ENCODE measurements around the gene COBLL1. TPM values are rescaled to one million over a fixed set of nuclear protein-coding genes. Genes with fewer than 3 reads are reported as not detected.

Gene COBLL1
- total RNA-seq, 1 experiment from 2014 or later, result 4.4 TPM

- no TSS peak for BruUV-seq (replicated peaks)
- TF ChIP-seq TCF7L2 (IDR thresholded peaks at IDR 0.05; ENCODE audit: low read depth, low read length), result no peak
- no peak for TF ChIP-seq REST (IDR thresholded peaks at IDR 0.05; ENCODE audit: insufficient read depth in 1 of 2, low read depth in 2 of 2, low read length in 1 of 2)
- TF ChIP-seq CTCF (IDR thresholded peaks at IDR 0.05), result peak; percentile 66; the same call in 1 of the 2 replicates
- no peak for TF ChIP-seq POLR2AphosphoS5 (IDR thresholded peaks at IDR 0.05; ENCODE audit: low read depth, low read length)
- no peak for TF ChIP-seq SIN3A (IDR thresholded peaks at IDR 0.05; ENCODE audit: borderline replicate concordance, insufficient read depth, low read depth, low read length)
- in situ Hi-C loops (cut with HindIII; ENCODE audit: low pct_unique_long_range_greater_than_20kb, low sequenced_read_pairs) (no loop called here), intact Hi-C loops (cut with micrococcal nuclease; ENCODE audit: unreplicated experiment) (no loop called here)
- no peak overlapping the region for H3K4me3 ChIP-seq (ENCODE audit: low read depth in 2 of 2, low read length in 2 of 2)
- no peak overlapping the region for H3K27ac ChIP-seq (ENCODE audit: low read length)
- no peaks in the 10 kb centered on the region for H3K9me3 ChIP-seq (ENCODE audit: control insufficient read depth, insufficient read depth, low read depth, low read length)
- ATAC-seq (no peak; the same call in 1 of the 2 replicates), DNase-seq (ENCODE audit: low read depth, low spot score) (no peak)
- H3K36me3 ChIP-seq (ENCODE audit: control insufficient read depth, insufficient read depth, low read length), result no peaks in the 10 kb centered on the region
- ChIA-PET CTCF (no interaction called here), POLR2A (no interaction called here)
- no peaks in the 10 kb centered on the region for H3K27me3 ChIP-seq (ENCODE audit: control insufficient read depth, insufficient read depth, low read length)
- no peaks in the 10 kb centered on the region for H3K4me1 ChIP-seq (ENCODE audit: control insufficient read depth, insufficient read depth, low read length)
These were observed 143.7 kb downstream of the COBLL1 start for GRCh38 chr2:164697688-164698461.

- intact Hi-C loops (cut with micrococcal nuclease; ENCODE audit: unreplicated experiment), result no loop called here
- H3K27ac ChIP-seq (ENCODE audit: low read length), result no peak overlapping the region
- CTCF ChIA-PET, result no interaction called here
These were observed 145.0 kb downstream of the COBLL1 start for GRCh38 chr2:164696634-164697033.

More at GRCh38 chr2:164696634-164697033, 145.0 kb downstream of the COBLL1 start:
- ATAC-seq, result no peak
- no peaks in the 10 kb centered on the region for H3K9me3 ChIP-seq (ENCODE audit: control insufficient read depth, insufficient read depth, low read depth, low read length)
- in situ Hi-C loops (cut with HindIII; ENCODE audit: low pct_unique_long_range_greater_than_20kb, low sequenced_read_pairs), result no loop called here
- POLR2A ChIA-PET, result no interaction called here
- TF ChIP-seq CTCF (IDR thresholded peaks at IDR 0.05) (no peak), TCF7L2 (IDR thresholded peaks at IDR 0.05; ENCODE audit: low read depth, low read length) (no peak), REST (IDR thresholded peaks at IDR 0.05; ENCODE audit: insufficient read depth in 1 of 2, low read depth in 2 of 2, low read length in 1 of 2) (no peak), POLR2AphosphoS5 (IDR thresholded peaks at IDR 0.05; ENCODE audit: low read depth, low read length) (no peak), SIN3A (IDR thresholded peaks at IDR 0.05; ENCODE audit: borderline replicate concordance, insufficient read depth, low read depth, low read length) (no peak)
- H3K4me3 ChIP-seq (ENCODE audit: low read depth in 2 of 2, low read length in 2 of 2), result no peak overlapping the region
- no peaks in the 10 kb centered on the region for H3K36me3 ChIP-seq (ENCODE audit: control insufficient read depth, insufficient read depth, low read length)
- no peak for DNase-seq (ENCODE audit: low read depth, low spot score)
- no peaks in the 10 kb centered on the region for H3K4me1 ChIP-seq (ENCODE audit: control insufficient read depth, insufficient read depth, low read length)
- no TSS peak for BruUV-seq (replicated peaks)
- no peaks in the 10 kb centered on the region for H3K27me3 ChIP-seq (ENCODE audit: control insufficient read depth, insufficient read depth, low read length)

Data from Panc1 (cell line).